Caki2 (cell line): ENCODE results near the gene TRPM4. TPM values are rescaled to one million over a fixed set of nuclear protein-coding genes. Genes with fewer than 3 reads are reported as not detected.
"Not testable (repeated sequence)": the region's sequence is repeated elsewhere in the genome, so short reads cannot be mapped to it uniquely, and the experiment has no call there.

Experiments used
- DNase-seq: peaks from one replicate; pipeline ENCODE4 v3.0.0-alpha.2; 2015; ENCODE audit warnings: low read depth
- in situ Hi-C: cut with HindIII; loops from 2 replicates; pipeline ENCODE4 v1.10.0; 2016; ENCODE audit warnings: low sequenced_read_pairs, low pct_unique_long_range_greater_than_20kb, mixed read lengths
- total RNA-seq: library from RNA; depleted of rRNA; stranded (reverse); fragments of >200 nt; shearing (Covaris generic); gene quantifications from 2 replicates; pipeline ENCODE4 v1.2.3, GENCODE V29; 2014; ENCODE audit warnings: low replicate concordance

Gene TRPM4
- total RNA-seq, 1 experiment from 2014 or later, result 18.2 TPM

DNA sequence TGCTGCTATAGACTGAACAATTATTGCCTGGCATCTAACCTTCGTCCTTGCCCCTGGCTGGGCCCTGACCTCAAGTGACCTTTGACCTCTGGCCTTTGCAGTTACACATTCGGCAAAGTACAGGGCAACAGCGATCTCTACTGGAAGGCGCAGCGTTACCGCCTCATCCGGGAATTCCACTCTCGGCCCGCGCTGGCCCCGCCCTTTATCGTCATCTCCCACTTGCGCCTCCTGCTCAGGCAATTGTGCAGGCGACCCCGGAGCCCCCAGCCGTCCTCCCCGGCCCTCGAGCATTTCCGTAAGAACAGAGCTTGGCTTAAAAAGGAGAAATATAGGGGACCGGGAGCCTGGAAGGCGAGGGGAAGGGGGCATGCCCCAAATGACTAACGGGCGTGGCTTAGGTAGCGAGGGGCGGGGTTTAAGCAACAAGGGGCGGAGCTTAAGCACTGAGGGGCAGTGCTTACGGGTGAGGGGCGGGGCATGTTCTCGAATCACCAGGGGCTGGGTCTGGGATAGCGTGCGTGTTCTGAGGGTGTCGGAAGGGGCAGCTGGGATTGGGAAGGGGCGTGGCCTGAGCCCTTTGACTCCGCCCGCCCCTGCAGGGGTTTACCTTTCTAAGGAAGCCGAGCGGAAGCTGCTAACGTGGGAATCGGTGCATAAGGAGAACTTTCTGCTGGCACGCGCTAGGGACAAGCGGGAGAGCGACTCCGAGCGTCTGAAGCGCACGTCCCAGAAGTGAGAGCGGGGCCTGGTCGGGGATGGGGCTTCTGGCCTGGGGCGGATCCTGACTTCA is 52.7 kb downstream of the TRPM4 start:
- DNase-seq, result no peak
- in situ Hi-C loops, result no loop called here

DNA sequence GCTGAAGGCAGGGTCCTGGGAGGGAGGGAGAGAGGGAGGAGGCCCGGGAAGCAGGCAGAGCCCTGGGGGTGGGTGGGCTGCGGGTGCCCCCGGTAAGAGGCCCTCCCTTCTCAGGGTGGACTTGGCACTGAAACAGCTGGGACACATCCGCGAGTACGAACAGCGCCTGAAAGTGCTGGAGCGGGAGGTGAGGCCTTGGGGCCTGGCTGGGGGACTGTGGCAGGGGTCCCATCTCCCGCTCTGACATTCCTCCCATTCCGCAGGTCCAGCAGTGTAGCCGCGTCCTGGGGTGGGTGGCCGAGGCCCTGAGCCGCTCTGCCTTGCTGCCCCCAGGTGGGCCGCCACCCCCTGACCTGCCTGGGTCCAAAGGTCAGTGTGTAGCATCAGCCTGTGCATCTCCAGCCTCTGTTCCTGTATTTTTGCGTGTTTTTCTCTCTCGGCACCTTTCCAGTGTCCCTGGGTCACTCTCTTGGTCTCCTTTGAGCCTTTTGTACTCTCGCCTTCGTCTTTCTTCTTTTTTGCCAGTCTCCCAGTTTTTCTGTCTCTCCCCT is 53.4 kb downstream of the TRPM4 start:
- in situ Hi-C loops, result no loop called here
- no peak for DNase-seq

DNA sequence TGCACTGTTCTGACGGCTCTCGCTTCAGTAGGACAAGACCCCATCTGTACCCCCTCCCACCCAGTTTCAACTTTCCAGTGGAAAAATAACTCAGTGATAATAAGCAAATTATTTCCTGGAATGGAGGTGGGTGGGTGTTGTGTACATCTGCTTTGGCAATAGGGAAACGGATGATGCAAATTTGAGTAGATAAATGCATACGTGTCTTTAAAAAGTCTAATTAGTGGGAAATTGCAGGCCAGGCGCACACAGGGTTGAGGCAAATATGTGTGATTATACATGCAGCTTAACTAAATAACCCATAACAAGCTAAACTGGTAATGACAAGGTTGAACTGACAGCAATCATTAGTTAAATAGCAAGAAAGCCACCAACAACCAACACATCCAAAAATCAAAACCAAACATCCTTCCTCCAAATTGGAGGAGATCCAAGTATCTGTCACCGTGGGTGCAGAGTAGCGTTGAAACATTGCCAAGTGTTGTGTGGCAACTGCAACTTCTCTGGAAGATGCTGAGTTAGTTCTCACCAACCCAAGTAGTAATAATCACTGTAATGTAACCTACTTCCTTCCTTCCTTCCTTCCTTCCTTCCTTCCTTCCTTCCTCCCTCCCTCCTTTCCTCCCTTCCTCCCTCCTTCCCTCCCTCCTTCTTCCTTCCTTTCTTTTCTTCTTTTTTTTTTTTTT is 54.6 kb downstream of the TRPM4 start:
- no peak for DNase-seq
- in situ Hi-C loops, result no loop called here

DNA sequence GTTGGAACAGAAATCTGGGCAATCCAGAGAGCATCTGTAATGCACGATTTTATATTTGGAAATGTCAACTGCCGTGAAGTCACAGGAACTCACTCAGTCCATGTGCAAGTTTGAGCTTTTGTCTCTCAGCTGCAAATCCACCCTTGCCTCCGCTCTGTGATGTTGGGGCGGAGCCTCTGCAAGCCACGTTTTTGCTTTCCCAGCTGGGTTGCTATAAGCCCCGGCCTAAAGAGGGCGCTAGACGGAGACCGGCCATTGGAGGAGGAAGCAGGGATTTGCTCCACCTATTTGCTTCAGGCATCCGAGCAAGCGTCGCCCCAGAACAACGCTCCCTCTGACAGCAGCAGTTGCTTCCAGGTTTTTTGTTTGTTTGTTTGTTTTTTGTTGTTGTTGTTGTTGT is 56.2 kb downstream of the TRPM4 start:
- DNase-seq, result no peak
- in situ Hi-C loops, result no loop called here

DNA sequence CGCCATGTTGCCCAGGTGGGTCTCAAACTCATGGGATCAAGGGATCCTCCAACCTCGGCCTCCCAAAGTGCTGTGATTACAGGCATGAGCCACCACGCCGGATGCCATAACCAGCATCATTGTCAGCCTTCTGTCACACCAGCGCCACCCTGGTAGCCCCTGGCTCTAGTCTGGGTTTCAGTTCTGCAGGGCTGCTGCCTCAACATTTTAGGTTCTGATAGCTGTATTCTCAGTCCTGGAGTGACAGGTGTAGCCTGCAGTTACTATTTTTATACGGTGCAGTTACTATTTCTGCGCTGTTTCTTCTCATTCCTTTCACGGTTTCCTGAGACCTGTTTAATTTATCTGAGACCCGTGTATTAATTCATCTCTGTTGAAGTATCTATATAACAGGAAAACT is 57.1 kb downstream of the TRPM4 start:
- in situ Hi-C loops, result no loop called here
- no peak for DNase-seq

DNA sequence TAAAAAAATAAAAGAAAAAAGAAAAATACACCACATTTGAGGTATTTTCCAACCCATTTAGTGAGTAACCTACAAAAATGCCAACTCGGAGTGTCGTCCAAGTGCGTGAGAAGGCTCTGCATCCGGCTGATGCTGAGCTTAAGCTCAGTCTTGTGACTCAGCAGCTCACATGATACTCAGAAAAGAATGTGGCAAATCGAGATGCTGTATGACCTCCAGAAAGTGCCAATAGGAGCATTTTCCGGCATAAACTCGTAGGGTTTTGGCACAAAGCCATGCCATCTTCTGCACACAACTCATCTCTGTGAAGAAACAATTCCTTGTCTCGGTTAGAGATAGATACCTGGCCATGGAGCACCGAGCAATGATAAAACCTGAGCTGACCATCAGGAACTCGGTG is 58.5 kb downstream of the TRPM4 start:
- in situ Hi-C loops, result no loop called here
- DNase-seq, result no peak

DNA sequence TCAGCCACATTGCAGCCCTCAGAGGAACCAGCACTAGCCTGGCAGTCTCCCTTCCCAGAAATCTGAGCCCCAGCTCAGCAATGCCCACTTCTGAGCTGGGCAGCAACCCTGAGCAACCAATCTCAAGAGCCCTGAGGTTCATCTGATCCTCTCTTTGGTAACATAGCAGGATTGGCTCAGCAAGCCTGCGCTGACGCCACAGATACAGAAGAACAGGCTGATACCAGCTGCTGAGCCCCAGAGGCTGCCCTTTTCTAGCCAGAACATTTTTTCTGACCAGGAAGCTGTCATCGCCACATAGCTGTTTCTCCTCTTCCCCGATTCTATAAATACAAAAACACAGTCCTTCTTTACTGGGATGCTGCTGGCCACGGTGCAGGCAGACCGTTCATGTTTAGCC is 59.8 kb downstream of the TRPM4 start:
- DNase-seq, result no peak
- in situ Hi-C loops, result no loop called here

DNA sequence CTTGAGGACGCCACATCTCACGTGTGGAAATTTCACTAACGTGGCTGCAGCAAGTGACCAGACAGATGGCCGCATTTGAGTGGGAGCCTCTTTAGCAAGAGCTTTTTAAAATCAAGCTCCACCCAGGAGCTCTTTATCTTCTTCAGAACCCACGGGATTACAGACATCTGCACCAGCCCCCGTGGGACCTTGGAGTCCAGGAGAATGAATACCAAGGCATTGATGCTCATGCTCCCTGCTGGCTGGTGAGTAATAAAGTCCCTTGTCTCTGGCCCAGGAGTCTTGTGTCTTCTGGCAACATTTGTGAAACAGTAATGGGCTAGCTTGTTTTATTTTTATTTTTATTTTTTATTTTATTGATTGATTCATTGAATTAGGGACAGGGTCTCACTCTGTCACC is 64.4 kb downstream of the TRPM4 start:
- in situ Hi-C loops, result no loop called here
- DNase-seq, result no peak

DNA sequence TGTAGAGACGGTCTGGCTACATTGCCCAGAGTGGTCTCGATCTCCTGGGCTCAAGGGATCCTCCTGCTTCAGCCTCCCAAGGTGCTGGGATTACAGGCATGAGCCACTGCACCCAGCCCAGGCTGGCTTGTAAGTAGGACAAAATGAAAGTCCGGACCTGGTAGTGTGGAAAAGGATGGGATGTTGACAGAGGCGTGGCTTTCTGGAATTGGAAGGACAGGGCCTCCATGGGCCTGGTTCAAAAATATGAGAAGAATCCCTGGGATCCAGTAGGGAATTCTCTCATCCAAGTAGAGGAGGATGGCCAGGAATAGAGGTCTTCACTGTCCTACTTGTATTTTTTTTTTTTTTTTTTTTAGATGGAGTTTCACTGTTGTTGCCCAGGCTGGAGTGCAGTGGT is 64.9 kb downstream of the TRPM4 start:
- no peak for DNase-seq
- in situ Hi-C loops, result no loop called here

DNA sequence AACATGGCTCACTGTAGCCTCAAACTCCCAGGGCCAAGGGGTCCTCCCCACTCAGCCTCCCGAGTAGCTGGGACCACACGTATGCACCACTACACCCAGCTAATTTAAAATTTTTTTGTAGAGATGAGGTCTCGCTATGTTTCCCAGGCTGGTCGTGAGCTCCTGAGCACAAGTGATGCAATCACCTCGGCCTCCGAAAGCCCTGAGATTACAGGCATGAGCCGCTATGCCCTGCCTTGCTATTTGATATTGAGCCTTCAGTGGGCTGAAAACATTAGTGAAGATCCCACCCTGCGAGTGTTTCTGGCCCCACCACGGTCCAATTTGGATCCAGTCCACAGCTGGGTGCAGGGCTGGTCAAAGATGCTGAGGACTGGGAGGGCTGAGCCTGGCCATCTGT is 65.9 kb downstream of the TRPM4 start:
- DNase-seq, result no peak
- in situ Hi-C loops, result no loop called here

DNA sequence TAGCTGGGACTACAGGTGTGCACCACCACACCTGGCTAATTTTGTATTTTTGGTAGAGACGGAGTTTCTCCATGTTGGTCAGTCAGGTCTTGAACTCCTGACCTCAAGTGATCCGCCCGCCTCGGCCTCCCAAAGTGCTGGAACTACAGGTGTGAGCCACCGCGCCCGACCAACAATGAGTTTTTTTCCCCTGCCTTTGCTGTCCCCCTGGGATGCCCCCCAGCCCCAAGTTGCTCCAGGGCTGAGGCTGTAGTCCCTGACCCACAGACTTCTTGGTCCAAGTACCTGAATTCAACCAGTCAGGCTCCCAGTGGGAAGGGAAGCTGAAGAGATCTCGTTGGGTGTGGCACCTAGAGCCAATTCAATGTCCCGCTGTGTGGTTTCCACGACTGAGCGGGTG is 66.8 kb downstream of the TRPM4 start:
- in situ Hi-C loops, DNase-seq: not testable (repeated sequence)

DNA sequence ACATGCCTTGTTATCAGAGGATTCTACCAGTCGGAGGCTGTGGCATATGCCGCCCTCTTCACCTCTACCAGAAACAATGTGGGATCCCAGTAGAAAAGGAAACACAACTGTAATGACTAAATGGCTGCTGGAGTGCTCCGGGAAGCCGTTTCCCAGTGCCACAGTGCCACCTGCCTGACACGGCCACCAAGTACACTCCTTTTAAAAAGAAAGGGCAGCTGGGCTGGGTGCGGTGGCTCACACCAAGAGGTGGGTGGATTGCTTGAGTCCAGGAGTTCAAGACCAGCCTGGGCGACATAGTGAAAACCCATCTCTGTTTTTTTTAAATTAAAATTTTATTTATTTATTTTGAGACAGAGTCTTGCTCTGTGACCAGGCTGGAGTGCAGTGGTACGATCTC is 67.3 kb downstream of the TRPM4 start:
- in situ Hi-C loops, result no loop called here
- peak; percentile 80 for DNase-seq

DNA sequence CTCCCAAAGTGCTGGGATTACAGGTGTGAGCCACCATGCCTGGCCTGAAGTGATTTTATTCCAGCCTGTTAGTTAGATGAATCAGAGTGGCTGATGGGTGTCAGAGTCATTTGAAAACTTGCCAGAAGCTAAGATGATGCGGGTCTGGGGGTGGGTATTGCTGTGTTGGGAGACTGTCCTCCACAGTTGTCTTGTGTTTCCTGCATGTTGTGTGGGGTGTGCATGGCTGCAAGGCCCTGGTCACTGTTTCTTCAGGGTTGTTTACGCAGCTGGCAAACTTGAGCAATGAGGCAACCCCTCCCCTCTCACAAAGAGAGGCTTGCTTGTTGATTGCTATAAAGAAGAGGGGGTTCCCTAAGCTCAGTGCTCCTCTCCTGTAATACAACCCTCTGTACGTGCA is 71.8 kb downstream of the TRPM4 start:
- DNase-seq, result no peak
- in situ Hi-C loops, result no loop called here

DNA sequence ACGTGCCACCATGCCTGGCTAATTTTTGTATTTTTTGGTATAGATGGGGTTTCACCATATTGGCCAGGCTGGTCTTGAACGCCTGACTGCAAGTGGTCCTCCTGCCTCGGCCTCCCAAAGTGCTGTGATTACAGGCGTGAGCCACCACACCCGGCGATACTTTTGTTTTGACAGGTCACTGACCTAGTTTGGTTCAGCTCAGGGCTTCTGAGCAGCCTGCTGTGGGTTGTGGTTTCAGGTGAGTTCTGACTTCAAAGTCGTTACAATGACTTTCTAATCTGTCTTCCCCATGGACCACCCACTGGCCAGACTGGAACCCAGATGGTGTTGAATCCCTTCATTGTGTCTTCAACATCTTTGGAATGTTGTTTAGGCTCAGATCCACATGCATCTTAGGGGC is 73.8 kb downstream of the TRPM4 start:
- in situ Hi-C loops, result no loop called here
- DNase-seq, result no peak

DNA sequence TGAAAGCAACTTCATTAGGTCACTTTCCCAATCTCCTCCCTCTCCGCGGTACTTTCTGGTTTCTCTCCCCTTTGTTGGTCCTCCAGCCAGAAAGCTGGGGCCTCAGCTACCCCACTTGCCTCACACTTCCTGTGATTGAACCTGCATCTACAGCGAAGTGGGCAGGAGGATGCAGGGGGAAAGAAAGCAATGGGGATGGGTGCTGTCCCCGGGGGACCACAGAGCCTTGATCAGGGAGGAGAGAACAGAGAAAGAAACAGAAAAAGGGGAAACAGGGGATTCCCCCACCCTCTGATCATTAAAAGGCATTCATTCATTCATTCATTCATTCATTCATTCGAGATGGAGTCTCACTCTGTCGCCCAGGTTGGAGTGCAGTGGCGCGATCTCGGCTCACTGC is 74.2 kb downstream of the TRPM4 start:
- in situ Hi-C loops, result no loop called here
- DNase-seq, result no peak

DNA sequence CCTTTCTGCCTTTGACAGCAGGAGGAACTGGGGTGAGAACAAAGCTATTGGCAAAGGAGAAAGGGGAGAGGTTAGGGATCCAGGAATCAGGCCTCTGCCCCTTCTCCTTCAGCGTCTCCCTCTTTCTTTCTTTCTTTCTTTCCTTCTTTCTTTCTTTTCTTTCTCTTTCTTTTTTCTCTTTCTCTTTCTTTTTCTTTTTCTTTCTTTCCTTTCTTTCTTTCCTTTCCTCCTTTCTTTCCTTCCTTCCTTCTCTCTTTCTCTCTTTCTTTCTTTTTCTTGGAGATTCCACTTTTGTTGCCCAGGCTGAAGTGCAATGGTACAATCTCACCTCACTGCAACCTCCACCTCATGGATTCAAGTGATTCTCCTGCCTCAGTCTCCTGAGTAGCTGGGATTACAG is 75.6 kb downstream of the TRPM4 start:
- no peak for DNase-seq
- in situ Hi-C loops, result no loop called here

DNA sequence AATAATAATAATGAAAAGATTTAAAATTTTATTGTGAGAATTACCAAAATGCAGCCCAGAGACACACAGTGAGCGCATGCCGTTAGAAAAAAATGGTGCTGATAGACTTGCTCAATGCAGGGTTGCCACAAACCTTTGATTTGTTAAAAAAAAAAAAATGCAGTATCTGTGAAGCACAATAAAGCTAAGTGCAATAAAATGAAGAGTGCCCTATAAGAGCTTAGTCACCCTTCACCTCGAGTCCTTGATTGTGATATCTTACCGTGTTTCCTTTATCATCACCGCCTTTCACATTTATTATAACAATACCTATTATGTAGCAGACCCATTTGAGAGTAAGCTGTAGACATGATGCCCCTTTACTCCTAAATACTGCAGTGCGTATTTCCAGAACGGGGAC is 84.2 kb downstream of the TRPM4 start:
- in situ Hi-C loops, result no loop called here
- no peak for DNase-seq

DNA sequence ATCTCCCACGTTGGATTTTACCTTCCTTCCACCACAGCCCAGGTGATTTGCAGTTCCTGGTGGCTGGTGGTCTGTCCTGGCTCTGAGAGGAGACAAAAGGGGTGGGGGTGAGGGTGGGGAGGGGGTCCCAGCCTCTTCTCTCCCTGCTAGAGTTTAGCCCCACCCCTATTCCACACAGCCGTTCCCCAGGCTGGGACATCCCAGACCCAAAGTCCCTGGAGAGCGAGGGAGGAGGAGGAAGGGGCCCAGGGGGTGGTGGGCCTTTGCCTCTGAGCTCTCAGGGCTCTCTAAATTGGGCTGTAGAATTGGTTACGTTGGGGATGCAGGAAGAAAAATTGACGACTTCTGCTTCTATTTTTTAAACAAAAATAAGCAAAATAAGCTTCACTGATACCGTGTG is 85.5 kb downstream of the TRPM4 start:
- DNase-seq, result no peak
- in situ Hi-C loops, result no loop called here

DNA sequence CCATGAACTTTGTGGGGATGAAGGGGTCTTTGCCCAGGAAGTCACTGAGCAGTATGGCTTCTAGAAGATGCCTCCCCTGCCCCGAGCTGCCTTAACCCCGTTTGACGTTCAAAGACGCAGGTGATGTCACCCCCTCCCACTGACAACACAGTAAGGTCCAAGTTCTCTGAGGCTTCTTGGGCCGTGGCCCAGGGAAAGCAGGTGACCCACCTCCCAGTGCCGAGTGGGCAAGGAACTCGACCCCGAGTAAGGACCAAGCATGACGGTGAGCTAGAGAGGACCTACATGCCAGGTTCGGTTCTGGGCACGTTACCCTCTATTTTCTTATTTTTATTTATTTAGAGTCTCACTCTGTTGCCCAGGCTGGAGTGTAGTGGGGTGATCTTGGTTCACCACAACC is 86.1 kb downstream of the TRPM4 start:
- in situ Hi-C loops, result no loop called here

DNA sequence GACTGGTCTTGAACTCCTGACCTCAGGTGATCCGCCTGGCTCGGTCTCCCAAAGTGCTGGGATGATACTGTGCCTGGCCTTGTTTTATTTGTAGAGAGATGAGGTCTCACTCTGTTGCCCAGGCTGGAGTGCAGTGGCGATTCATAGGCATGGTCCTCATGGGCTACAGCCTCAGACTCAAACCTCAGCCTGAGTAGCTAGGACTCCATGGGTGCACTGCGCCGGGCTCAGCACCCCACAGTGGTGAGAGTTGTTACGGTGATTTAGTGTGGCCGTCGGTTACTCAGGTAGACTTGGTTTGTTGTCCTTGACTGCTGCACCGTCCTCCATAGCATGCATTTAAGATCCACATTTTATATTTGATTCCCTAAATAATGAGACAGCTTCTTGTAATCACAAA is 86.7 kb downstream of the TRPM4 start:
- in situ Hi-C loops, result no loop called here
- no peak for DNase-seq

More for the DNA sequence above, 86.1 kb downstream of the TRPM4 start:
- no peak for DNase-seq
